Stimulated activated CD4-positive, alpha-beta T cell treated with anti-CD3 and anti-CD28 coated beads, Interleukin-15, amount 100 ng/mL, for 1 hour (primary cell): Measurements from ENCODE around the gene CCDC192.

Experiments used
- DNase-seq, 2 donors: peaks; one replicate each; pipeline ENCODE4 v3.0.0-alpha.2; 2020; ENCODE audit warnings: low read depth in 1 of 2, low spot score in 1 of 2

The CCDC192 gene

DNA sequence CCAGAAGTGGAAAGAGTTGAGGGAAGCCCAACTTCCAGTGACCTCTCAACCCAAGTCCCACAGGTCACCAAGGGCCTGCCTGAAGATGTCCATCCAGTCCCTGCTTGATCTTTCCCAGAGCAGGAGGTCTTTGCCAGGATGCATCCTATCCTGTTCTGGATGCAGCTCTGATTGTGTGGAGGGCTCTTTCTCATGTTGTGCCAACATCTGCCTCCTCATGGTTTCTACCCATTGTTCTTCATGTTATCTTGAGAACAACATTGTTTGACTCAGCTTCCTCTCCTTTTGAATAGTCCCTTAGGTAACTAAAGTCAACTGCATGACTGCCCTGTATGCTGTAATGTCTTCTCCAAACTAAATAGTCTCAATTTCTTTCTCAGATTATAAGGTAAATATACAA is 169.3 kb downstream of the CCDC192 start:
- no peak for DNase-seq

DNA sequence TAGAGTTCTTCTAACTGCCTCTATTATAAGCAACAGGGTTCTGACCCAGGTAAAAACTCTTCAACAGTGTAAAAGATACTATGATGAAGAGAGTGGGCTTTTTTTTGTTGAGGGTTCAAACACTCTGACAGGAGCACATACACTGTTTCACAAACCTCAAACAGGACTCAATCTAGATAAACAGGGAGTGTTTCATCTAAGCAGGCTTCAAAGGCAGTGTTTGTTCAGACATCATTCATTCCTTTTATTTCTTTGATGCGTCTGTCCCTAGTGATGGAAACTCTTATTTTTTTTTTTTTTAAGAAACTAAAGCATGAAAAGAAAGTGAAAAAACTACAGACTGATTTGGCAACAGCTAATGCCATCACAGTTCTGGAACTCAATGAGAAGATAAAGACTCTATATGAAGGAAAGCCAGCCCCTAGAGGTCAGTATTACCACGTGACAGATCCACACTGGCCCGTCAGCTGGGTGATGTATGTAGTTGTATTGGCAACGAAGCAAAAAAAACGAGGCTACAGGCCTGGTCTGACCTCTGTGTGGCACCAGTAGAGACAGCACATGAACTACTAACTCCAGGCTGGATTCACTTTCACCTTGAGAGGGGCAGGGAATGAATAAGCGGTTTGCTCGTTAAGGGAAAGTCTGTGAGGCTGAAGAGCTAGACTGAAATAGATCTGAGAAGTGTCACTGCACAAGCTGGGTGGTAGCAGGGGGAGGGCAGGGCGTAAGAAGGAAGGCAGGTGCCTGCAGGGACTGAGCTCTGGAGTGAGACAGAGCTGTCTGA is 172.2 kb downstream of the CCDC192 start:
- DNase-seq, result peak in 1 of 2 donors; percentile 2

DNA sequence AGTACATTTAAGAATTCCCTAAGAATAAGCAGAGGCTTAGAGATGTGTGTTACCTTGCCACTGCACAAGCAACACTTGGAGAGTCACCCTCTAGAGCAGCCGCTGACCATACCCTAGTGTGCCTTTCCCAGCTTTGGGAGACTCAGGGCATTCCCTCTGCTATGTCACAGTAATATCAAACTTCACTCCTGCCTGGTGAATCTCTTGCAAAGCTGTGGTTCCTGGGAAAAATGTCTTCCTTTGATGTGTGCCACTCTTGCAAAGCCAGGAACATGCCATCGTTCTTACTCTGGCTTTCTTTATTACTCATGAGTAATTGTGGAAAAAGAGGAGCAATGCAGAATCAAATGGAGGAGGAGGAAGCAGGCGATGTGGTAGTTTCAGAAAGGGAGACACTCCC is 173.2 kb downstream of the CCDC192 start:
- DNase-seq, result no peak

GRCh38 chr5:127878174-127878750 is 175.1 kb downstream of the CCDC192 start:
- DNase-seq, result no peak

DNA sequence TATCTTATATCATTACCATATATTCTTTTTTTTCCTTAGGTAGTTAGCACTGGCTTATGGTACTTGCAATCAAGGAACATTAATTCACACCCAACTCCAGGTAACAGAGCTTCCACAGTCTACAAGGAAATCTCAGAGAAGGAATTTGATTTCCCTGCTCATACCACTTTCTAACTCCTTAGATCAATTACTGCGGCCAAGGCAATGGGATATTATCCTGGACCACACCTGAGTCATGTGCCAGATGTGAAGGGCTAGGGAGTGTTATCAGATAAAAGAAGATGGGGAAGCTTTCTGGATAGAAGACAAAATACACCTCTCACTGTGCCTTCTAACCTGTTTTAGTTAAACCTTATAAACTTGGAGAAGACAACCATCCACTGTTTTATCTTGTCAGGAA is 181.2 kb downstream of the CCDC192 start:
- DNase-seq, result no peak

GRCh38 chr5:127885176-127885575 is 182.0 kb downstream of the CCDC192 start:
- DNase-seq, result no peak

DNA sequence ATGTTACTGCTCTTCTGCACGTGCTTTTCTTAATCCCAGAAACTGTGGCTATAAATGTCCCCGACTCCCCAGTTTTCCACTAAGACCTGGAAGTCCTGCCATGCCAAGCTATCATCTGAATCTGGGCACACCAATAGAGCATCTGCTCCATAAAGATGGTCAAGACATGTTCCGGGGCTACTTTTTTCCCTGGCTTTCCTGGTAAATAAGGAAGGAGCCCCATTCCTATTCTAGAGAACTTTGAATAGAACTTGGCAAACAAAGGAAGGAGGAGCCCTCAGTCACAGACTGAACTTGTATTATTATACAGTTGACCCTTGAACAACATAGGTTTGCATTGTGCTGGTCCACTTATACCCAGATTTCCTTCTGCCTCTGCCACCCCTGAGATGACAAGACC is 182.9 kb downstream of the CCDC192 start:
- DNase-seq, result no peak

- DNase-seq, result no peak
Observed at GRCh38 chr5:127887282-127887681, 184.1 kb downstream of the CCDC192 start.

- DNase-seq, result no peak
Observed at GRCh38 chr5:127891942-127892341, 188.8 kb downstream of the CCDC192 start.

DNA sequence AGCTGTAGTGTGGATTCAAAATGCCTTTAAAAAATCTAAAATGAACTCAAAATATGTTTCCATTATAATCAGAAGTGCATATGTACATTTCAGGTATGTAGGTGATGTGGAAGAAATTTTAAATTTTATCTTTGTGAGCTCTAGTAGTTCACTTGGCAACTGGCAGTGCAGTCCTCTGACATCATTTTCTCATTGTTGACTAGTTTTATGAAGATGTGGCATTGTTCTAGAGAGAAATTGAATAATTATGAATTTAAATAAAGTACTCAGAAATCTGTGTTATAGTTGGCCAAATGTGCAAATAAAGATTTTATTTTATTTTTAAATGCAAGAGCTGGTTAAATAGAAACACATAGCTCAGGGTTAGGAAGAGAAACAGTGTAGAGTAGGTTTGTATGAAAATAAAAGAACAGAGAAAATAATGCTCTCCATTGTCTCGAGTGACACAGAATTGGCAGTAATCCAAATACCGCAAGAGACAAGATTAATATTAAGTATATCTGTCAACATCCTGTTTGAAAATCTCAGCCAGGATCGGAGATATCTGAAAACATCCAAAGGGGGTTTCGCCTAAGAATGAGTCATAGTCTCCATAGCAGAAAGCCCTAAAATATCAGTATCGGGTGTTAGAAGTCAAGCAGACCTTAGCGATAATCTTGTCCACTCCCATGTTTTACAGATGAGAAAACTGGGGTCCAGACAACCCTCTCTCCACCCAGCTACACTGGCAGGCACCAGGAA is 189.4 kb downstream of the CCDC192 start:
- no peak for DNase-seq

GRCh38 chr5:127893232-127893631 is 190.0 kb downstream of the CCDC192 start:
- DNase-seq, result no peak

- no peak for DNase-seq
Observed at GRCh38 chr5:127894461-127894860, 191.3 kb downstream of the CCDC192 start.

GRCh38 chr5:127898551-127899213 is 195.5 kb downstream of the CCDC192 start:
- no peak for DNase-seq

- DNase-seq, result no peak
Observed at GRCh38 chr5:127899214-127899610, 196.0 kb downstream of the CCDC192 start.

GRCh38 chr5:127906562-127907204 is 203.5 kb downstream of the CCDC192 start:
- no peak for DNase-seq

DNA sequence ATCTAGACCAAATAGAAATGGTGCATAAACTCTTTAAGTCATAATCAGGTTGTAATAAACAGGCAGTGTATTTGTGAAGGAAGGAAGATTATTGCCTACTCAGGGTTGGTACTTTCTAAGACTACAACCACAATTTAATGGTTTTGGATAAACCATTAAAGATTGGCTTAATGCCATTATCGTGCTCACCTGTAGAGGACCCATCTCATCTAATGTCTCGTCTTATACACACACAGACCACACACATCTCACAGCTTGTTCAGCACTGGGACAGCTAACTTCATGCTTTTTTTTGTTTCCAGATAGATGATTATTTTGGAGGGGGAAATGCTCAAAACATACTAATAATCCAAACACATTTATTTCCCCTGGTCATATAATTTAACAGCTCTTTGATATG is 204.7 kb downstream of the CCDC192 start:
- no peak for DNase-seq

- no peak for DNase-seq
Observed at GRCh38 chr5:127909066-127909465, 205.9 kb downstream of the CCDC192 start.

GRCh38 chr5:127909821-127910220 is 206.6 kb downstream of the CCDC192 start:
- DNase-seq, result no peak

DNA sequence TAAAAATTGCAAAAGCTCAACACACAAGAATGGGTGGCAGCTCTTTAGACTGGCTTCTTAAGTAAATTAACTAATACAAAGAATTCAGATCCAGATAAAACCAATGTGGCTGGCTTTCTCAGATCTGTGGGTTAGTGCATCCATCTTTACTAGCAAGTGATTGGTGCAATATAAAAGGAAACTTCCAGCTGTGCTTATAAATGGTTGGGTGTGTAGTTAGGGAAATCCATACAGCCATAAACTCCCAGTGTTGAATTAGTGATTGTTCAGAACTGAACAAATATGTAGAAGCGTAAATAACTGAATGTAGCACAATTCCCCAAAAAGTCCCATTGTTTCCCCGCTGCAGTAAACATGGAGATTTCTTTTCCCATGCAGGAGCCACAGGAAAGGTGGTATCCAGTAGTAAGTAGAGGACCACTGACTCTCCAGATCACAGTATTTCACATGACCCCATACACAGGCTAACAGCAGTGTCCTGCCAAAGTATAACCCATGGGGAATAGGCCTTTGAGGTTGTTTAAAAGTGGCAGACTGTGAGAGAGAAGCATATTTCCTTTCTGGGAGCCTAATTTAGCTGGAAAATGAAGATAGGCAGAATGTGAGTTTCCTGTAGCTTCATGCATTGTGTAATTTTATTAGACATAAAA is 207.2 kb downstream of the CCDC192 start:
- DNase-seq, result no peak

DNA sequence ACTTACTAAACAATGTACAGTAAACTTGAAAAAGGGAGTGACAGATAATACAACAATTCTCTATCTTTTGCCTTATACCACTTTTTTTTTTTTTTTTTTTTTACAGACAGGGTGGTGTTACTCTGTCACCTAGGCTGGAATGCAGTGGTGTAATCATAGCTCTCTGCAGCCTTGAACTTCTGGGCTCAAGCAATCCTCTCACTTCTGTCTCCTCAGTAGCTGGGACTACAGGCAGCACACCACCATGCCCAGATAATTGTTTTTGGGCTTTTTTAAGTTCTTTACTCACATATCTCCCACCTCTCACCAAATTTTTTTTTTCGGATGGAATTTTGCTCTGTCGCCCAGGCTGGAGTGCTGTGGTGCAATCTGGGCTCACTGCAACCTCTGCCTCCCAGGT is 208.4 kb downstream of the CCDC192 start:
- no peak for DNase-seq

DNA sequence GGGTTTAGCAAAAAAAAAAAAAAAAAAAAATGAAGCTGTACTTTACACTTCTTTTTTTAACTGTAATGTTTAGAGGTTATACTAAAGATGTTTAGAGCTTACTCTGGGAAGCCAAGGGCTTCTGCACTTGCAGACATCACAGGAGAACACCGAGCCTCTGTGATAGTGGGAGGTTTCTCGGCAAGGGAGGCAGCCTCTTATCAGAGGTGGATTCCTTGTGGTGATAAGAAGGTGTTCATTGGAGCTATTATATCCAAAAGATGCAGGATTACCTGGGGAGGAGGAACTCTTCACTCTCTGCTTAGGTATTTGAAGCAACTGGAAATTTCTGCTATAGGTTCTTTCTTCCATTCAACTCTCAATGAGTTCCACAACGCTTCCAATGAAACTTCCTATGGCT is 209.2 kb downstream of the CCDC192 start:
- DNase-seq, result no peak
